ENCODE results near the gene NUMBL. TPM values are rescaled to one million over a fixed set of nuclear protein-coding genes. Genes with fewer than 3 reads are reported as not detected.

NUMBL gene
- total and polyA plus RNA-seq, 4 donors, result 1.1 to 4.6 (median 2.7) TPM

DNA sequence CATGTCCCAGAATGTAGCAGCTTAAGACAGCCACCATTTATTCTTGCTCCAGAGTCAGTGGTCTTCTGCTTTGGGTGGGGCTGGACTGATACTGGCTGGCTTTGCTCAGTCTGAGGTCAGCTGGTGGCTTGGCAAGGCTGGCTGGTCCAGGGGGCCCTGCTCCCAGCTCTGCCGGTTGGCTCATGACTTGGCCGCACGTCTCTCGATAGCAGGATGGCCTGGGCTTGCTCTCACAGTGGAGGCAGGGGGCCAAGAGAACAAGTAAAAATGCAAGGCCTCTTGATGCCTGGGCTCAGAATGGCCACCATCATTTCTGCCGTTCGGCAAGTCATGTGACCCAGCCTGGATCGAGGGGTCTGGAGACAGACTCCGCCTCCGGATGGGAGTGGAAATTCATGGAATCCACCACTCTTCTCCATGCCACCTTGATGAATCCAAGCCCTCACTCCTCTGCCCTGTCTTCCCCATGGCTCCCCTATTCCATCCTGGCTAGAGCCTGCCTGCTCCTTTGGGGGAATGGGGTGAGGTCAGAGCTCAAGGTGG is 46.7 kb upstream of the NUMBL start (continued):
- TF ChIP-seq, protein P1, sequence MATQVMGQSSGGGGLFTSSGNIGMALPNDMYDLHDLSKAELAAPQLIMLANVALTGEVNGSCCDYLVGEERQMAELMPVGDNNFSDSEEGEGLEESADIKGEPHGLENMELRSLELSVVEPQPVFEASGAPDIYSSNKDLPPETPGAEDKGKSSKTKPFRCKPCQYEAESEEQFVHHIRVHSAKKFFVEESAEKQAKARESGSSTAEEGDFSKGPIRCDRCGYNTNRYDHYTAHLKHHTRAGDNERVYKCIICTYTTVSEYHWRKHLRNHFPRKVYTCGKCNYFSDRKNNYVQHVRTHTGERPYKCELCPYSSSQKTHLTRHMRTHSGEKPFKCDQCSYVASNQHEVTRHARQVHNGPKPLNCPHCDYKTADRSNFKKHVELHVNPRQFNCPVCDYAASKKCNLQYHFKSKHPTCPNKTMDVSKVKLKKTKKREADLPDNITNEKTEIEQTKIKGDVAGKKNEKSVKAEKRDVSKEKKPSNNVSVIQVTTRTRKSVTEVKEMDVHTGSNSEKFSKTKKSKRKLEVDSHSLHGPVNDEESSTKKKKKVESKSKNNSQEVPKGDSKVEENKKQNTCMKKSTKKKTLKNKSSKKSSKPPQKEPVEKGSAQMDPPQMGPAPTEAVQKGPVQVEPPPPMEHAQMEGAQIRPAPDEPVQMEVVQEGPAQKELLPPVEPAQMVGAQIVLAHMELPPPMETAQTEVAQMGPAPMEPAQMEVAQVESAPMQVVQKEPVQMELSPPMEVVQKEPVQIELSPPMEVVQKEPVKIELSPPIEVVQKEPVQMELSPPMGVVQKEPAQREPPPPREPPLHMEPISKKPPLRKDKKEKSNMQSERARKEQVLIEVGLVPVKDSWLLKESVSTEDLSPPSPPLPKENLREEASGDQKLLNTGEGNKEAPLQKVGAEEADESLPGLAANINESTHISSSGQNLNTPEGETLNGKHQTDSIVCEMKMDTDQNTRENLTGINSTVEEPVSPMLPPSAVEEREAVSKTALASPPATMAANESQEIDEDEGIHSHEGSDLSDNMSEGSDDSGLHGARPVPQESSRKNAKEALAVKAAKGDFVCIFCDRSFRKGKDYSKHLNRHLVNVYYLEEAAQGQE (IDR thresholded peaks at IDR 0.05), result no peak

DNA sequence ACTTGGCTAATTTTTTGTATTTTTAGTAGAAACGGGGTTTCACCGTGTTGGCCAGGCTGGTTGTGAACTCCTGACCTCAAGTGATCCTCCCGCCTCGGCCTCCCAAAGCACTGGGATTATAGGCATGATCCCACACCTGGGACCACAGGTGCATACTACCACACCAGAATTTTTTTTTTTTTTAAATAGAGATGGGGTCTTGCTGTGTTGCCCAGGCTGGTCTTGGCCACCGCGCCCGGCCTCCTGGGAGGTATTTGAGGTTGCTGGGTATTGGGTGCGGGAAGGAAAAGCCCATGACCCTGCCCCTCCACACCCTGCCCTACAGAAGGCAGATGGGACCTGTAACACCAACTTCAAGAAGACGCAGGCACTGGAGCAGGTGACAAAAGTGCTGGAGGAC is 46.2 kb upstream of the NUMBL start:
- no peak overlapping the region for H3K4me3 ChIP-seq (ENCODE audit: low read depth in 1 of 3, low read length in 3 of 3)
- H3K36me3 ChIP-seq (ENCODE audit: control insufficient read depth in 4 of 4, insufficient read depth in 3 of 4, low read depth in 1 of 4, low read length in 3 of 4), result peaks cover 13 to 74% (median 32%) of the 10 kb centered on the region in 4 donors
- H3K4me1 ChIP-seq (ENCODE audit: control insufficient read depth in 4 of 4, insufficient read depth in 4 of 4, low read length in 3 of 4), result no peaks in the 10 kb centered on the region
- no peak overlapping the region for H3K27ac ChIP-seq (ENCODE audit: low read depth in 1 of 2, low read length in 2 of 2)
- H3K27me3 ChIP-seq (ENCODE audit: control insufficient read depth in 4 of 4, insufficient read depth in 4 of 4, low read length in 3 of 4), result no peaks in the 10 kb centered on the region
- TF ChIP-seq FOXA2 (IDR thresholded peaks at IDR 0.05) (no peak), RXRA (IDR thresholded peaks at IDR 0.05) (no peak), TAF1 (conservative IDR thresholded peaks at IDR 0.05) (no peak), YY1 (IDR thresholded peaks at IDR 0.05) (no peak), GABPA (IDR thresholded peaks at IDR 0.05 in 1 of 2, conservative IDR thresholded peaks at IDR 0.05 in 1 of 2) (no peak), SP1 (IDR thresholded peaks at IDR 0.05) (no peak), EGR1 (IDR thresholded peaks at IDR 0.05; ENCODE audit: low read depth in 2 of 2) (no peak), JUND (IDR thresholded peaks at IDR 0.05) (no peak), HNF4G (IDR thresholded peaks at IDR 0.05) (no peak), NR2F2 (IDR thresholded peaks at IDR 0.05) (no peak), FOXA1 (IDR thresholded peaks at IDR 0.05) (no peak)
- TF ChIP-seq, protein P2, sequence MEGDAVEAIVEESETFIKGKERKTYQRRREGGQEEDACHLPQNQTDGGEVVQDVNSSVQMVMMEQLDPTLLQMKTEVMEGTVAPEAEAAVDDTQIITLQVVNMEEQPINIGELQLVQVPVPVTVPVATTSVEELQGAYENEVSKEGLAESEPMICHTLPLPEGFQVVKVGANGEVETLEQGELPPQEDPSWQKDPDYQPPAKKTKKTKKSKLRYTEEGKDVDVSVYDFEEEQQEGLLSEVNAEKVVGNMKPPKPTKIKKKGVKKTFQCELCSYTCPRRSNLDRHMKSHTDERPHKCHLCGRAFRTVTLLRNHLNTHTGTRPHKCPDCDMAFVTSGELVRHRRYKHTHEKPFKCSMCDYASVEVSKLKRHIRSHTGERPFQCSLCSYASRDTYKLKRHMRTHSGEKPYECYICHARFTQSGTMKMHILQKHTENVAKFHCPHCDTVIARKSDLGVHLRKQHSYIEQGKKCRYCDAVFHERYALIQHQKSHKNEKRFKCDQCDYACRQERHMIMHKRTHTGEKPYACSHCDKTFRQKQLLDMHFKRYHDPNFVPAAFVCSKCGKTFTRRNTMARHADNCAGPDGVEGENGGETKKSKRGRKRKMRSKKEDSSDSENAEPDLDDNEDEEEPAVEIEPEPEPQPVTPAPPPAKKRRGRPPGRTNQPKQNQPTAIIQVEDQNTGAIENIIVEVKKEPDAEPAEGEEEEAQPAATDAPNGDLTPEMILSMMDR (IDR thresholded peaks at IDR 0.05; ENCODE audit: low read depth, low read length, missing input control), result no peak
- TF ChIP-seq, protein P3, sequence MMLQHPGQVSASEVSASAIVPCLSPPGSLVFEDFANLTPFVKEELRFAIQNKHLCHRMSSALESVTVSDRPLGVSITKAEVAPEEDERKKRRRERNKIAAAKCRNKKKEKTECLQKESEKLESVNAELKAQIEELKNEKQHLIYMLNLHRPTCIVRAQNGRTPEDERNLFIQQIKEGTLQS (IDR thresholded peaks at IDR 0.05), result no peak
- TF ChIP-seq, protein P4, sequence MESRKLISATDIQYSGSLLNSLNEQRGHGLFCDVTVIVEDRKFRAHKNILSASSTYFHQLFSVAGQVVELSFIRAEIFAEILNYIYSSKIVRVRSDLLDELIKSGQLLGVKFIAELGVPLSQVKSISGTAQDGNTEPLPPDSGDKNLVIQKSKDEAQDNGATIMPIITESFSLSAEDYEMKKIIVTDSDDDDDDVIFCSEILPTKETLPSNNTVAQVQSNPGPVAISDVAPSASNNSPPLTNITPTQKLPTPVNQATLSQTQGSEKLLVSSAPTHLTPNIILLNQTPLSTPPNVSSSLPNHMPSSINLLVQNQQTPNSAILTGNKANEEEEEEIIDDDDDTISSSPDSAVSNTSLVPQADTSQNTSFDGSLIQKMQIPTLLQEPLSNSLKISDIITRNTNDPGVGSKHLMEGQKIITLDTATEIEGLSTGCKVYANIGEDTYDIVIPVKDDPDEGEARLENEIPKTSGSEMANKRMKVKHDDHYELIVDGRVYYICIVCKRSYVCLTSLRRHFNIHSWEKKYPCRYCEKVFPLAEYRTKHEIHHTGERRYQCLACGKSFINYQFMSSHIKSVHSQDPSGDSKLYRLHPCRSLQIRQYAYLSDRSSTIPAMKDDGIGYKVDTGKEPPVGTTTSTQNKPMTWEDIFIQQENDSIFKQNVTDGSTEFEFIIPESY (IDR thresholded peaks at IDR 0.05), result no peak
- TF ChIP-seq, protein P5, sequence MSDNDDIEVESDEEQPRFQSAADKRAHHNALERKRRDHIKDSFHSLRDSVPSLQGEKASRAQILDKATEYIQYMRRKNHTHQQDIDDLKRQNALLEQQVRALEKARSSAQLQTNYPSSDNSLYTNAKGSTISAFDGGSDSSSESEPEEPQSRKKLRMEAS (IDR thresholded peaks at IDR 0.05), result no peak
- WGBS, result 94% methylated on average over 9 of the region's 9 CpGs
- H3K9ac ChIP-seq (ENCODE audit: low read depth in 1 of 2, low read length in 2 of 2), result no peak overlapping the region
- DNase-seq (ENCODE audit: low spot score), result no peak
- H3K9me3 ChIP-seq (ENCODE audit: control insufficient read depth in 4 of 4, low read length in 3 of 4), result no peaks in the 10 kb centered on the region

All from liver (tissue), 9 donors.